ENCODE data around the gene ZNF329. TPM values are rescaled to one million over a fixed set of nuclear protein-coding genes. Genes with fewer than 3 reads are reported as not detected.
A peak's percentile ranks its signal among the peaks of the same experiment; 100 is the strongest.

The ZNF329 gene
- total and polyA plus RNA-seq, 2 of the 13 experiments (the other 11 are each of a cell fraction or from before 2014, with no cell fraction given), result 3.8 to 9.6 TPM

GRCh38 chr19:58154679-58155648, 4.4 kb upstream of the ZNF329 start (continued):
- TF ChIP-seq RORA (CRISPR knock-in tag; IDR thresholded peaks at IDR 0.05) (no peak), RBM39 (IDR thresholded peaks at IDR 0.05; ENCODE audit: low read depth, low read length, poor library complexity, severe bottlenecking) (no peak), RFX1 (IDR thresholded peaks at IDR 0.05) (no peak), RERE (CRISPR knock-in tag; IDR thresholded peaks at IDR 0.05; ENCODE audit: low read depth) (no peak), SNAI1 (CRISPR knock-in tag; IDR thresholded peaks at IDR 0.05; ENCODE audit: borderline replicate concordance) (peak; percentile 73), BATF2 (CRISPR knock-in tag; IDR thresholded peaks at IDR 0.05) (no peak), CSRNP2 (CRISPR knock-in tag; conservative IDR thresholded peaks at IDR 0.05; ENCODE audit: low read depth) (no peak), MED13 (CRISPR knock-in tag; IDR thresholded peaks at IDR 0.05) (no peak), ZNF44 (CRISPR knock-in tag; IDR thresholded peaks at IDR 0.05) (no peak; the same call in 1 of the 2 replicates), SMAD3 (CRISPR knock-in tag; IDR thresholded peaks at IDR 0.05) (peak; percentile 60; the same call in 1 of the 2 replicates), HCFC1 (IDR thresholded peaks at IDR 0.05; ENCODE audit: low read depth, low read length) (peak; percentile 90), ZNF772 (CRISPR knock-in tag; IDR thresholded peaks at IDR 0.05) (no peak; the same call in 1 of the 2 replicates), ZNF816 (CRISPR knock-in tag; IDR thresholded peaks at IDR 0.05; ENCODE audit: borderline replicate concordance) (no peak)
- TF ChIP-seq, protein P1, sequence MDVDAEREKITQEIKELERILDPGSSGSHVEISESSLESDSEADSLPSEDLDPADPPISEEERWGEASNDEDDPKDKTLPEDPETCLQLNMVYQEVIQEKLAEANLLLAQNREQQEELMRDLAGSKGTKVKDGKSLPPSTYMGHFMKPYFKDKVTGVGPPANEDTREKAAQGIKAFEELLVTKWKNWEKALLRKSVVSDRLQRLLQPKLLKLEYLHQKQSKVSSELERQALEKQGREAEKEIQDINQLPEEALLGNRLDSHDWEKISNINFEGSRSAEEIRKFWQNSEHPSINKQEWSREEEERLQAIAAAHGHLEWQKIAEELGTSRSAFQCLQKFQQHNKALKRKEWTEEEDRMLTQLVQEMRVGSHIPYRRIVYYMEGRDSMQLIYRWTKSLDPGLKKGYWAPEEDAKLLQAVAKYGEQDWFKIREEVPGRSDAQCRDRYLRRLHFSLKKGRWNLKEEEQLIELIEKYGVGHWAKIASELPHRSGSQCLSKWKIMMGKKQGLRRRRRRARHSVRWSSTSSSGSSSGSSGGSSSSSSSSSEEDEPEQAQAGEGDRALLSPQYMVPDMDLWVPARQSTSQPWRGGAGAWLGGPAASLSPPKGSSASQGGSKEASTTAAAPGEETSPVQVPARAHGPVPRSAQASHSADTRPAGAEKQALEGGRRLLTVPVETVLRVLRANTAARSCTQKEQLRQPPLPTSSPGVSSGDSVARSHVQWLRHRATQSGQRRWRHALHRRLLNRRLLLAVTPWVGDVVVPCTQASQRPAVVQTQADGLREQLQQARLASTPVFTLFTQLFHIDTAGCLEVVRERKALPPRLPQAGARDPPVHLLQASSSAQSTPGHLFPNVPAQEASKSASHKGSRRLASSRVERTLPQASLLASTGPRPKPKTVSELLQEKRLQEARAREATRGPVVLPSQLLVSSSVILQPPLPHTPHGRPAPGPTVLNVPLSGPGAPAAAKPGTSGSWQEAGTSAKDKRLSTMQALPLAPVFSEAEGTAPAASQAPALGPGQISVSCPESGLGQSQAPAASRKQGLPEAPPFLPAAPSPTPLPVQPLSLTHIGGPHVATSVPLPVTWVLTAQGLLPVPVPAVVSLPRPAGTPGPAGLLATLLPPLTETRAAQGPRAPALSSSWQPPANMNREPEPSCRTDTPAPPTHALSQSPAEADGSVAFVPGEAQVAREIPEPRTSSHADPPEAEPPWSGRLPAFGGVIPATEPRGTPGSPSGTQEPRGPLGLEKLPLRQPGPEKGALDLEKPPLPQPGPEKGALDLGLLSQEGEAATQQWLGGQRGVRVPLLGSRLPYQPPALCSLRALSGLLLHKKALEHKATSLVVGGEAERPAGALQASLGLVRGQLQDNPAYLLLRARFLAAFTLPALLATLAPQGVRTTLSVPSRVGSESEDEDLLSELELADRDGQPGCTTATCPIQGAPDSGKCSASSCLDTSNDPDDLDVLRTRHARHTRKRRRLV (CRISPR knock-in tag; IDR thresholded peaks at IDR 0.05), result no peak; the same call in 1 of the 2 replicates
